ENCODE data around the gene GPR37L1.

GPR37L1 gene

DNA sequence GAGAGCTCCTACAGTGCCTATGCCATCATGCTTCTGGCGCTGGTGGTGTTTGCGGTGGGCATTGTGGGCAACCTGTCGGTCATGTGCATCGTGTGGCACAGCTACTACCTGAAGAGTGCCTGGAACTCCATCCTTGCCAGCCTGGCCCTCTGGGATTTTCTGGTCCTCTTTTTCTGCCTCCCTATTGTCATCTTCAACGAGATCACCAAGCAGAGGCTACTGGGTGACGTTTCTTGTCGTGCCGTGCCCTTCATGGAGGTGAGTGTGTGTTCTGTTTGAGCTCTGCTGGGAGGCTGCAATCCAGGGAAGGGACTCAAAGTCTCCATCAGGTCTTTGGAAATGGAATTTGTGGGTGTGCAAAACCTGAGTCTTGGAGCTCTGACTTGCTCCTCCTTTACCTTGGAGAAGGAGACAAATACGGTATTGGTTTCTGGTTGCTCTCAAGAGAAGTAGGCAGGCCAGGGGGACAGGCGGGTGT is 658 bp downstream of the GPR37L1 start:
- DNase-seq (ENCODE audit: extremely low read depth, low read depth): no peak
- H3K4me3 ChIP-seq (replicated peaks; ENCODE audit: low read depth, low read length): no peak overlapping the region
- TF ChIP-seq, protein P1, sequence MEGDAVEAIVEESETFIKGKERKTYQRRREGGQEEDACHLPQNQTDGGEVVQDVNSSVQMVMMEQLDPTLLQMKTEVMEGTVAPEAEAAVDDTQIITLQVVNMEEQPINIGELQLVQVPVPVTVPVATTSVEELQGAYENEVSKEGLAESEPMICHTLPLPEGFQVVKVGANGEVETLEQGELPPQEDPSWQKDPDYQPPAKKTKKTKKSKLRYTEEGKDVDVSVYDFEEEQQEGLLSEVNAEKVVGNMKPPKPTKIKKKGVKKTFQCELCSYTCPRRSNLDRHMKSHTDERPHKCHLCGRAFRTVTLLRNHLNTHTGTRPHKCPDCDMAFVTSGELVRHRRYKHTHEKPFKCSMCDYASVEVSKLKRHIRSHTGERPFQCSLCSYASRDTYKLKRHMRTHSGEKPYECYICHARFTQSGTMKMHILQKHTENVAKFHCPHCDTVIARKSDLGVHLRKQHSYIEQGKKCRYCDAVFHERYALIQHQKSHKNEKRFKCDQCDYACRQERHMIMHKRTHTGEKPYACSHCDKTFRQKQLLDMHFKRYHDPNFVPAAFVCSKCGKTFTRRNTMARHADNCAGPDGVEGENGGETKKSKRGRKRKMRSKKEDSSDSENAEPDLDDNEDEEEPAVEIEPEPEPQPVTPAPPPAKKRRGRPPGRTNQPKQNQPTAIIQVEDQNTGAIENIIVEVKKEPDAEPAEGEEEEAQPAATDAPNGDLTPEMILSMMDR (IDR thresholded peaks at IDR 0.05; ENCODE audit: low read depth, low read length, missing control alignments): no peak

DNA sequence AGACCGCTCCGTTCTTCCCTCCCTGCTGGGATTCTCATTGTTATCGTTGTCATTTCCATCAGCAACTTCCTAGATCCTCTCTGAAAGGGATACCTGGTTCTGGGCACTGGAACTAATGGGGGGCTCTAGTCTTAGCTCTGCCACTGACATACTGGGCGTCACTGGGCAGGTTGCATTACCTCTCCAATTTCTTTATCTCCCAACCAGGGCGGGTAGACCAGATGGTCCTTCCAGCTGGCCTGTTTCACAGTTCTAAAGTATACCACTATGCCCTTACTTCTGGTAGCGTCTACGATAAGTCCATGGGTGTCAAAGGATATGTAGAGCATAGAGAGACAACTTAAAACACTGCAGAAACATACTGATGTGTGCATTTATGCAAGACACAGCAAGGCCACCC is 1.4 kb downstream of the GPR37L1 start:
- TF ChIP-seq, protein P1 (IDR thresholded peaks at IDR 0.05; ENCODE audit: low read depth, low read length, missing control alignments): no peak
- H3K4me3 ChIP-seq (replicated peaks; ENCODE audit: low read depth, low read length): no peak overlapping the region
- DNase-seq (ENCODE audit: extremely low read depth, low read depth): no peak

DNA sequence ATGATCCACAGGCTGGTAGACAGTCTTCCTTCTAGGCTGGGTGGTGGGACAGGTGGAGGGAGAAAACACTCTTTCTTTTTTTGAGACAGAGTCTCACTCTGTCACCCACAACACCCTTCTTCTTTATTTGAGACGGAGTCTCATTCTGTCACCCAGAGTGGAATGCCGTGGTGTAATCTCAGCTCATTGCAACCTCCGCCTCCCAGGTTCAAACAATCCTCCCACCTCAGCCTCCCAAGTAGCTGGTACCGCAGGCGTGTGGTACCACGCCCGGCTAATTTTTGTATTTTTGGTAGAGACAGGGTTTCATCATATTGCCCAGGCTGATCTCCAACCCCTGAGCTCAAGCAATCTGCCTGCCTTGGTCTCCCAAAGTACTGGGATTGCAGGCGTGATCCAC is 2.9 kb downstream of the GPR37L1 start:
- DNase-seq (ENCODE audit: extremely low read depth, low read depth): no peak
- no peak overlapping the region for H3K4me3 ChIP-seq (replicated peaks; ENCODE audit: low read depth, low read length)
- TF ChIP-seq, protein P1 (IDR thresholded peaks at IDR 0.05; ENCODE audit: low read depth, low read length, missing control alignments): no peak

GRCh38 chr1:202126426-202126825 is 3.7 kb downstream of the GPR37L1 start:
- no peak overlapping the region for H3K4me3 ChIP-seq (replicated peaks; ENCODE audit: low read depth, low read length)
- DNase-seq (ENCODE audit: extremely low read depth, low read depth): no peak
- TF ChIP-seq, protein P1 (IDR thresholded peaks at IDR 0.05; ENCODE audit: low read depth, low read length, missing control alignments): no peak

GRCh38 chr1:202127061-202127460 is 4.3 kb downstream of the GPR37L1 start:
- TF ChIP-seq, protein P1 (IDR thresholded peaks at IDR 0.05; ENCODE audit: low read depth, low read length, missing control alignments): no peak
- no peak overlapping the region for H3K4me3 ChIP-seq (replicated peaks; ENCODE audit: low read depth, low read length)
- no peak for DNase-seq (ENCODE audit: extremely low read depth, low read depth)

DNA sequence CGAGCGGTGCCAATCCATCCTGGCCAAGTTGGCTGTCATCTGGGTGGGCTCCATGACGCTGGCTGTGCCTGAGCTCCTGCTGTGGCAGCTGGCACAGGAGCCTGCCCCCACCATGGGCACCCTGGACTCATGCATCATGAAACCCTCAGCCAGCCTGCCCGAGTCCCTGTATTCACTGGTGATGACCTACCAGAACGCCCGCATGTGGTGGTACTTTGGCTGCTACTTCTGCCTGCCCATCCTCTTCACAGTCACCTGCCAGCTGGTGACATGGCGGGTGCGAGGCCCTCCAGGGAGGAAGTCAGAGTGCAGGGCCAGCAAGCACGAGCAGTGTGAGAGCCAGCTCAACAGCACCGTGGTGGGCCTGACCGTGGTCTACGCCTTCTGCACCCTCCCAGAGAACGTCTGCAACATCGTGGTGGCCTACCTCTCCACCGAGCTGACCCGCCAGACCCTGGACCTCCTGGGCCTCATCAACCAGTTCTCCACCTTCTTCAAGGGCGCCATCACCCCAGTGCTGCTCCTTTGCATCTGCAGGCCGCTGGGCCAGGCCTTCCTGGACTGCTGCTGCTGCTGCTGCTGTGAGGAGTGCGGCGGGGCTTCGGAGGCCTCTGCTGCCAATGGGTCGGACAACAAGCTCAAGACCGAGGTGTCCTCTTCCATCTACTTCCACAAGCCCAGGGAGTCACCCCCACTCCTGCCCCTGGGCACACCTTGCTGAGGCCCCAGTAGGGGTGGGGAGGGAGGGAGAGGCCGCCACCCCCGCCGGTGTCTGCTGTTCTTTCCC is 5.3 kb downstream of the GPR37L1 start:
- TF ChIP-seq, protein P1 (IDR thresholded peaks at IDR 0.05; ENCODE audit: low read depth, low read length, missing control alignments): no peak
- no peak for DNase-seq (ENCODE audit: extremely low read depth, low read depth)
- H3K4me3 ChIP-seq (replicated peaks; ENCODE audit: low read depth, low read length): no peak overlapping the region

All from HFF-Myc (cell line).